HepG2 (cell line): Measurements from ENCODE around the gene RBM12. TPM values are rescaled to one million over a fixed set of nuclear protein-coding genes. Genes with fewer than 3 reads are reported as not detected.
A peak's percentile ranks its signal among the peaks of the same experiment; 100 is the strongest.

Source experiments
- ARNT ChIP-seq: fragments of 450-650 bp; IDR thresholded peaks from 2 replicates; pipeline ENCODE4 v1.6.1; 2017
- FOSL1 ChIP-seq: sonication (generic); formaldehyde crosslinking; IDR thresholded peaks from 2 replicates; pipeline ENCODE4 v1.9.0; 2021; ENCODE audit warnings: missing genetic modification reagents, borderline replicate concordance
- FOXJ3 ChIP-seq: sonication (generic); formaldehyde crosslinking; IDR thresholded peaks from 2 replicates; pipeline ENCODE4 v1.4.0; 2020; ENCODE audit warnings: missing genetic modification reagents, mild to moderate bottlenecking, borderline replicate concordance
- GPN1 ChIP-seq: sonication (generic); formaldehyde crosslinking; IDR thresholded peaks from 2 replicates; pipeline ENCODE4 v1.5.1; 2020; ENCODE audit warnings: missing genetic modification reagents, borderline replicate concordance
- HNRNPH1 ChIP-seq: fragments of 200-400 bp; formaldehyde crosslinking; optimal IDR thresholded peaks from 2 replicates; pipeline ENCODE3; 2017; ENCODE audit warnings: mild to moderate bottlenecking, low read depth, low read length
- MAF1 ChIP-seq: sonication (generic); formaldehyde crosslinking; IDR thresholded peaks from 2 replicates; pipeline ENCODE4 v1.5.0; 2020; ENCODE audit warnings: missing genetic modification reagents, borderline replicate concordance
- MAZ ChIP-seq, 2 experiments: sonication (generic) in 1 of 2; formaldehyde crosslinking in 1 of 2; IDR thresholded peaks; 2 replicates each; pipeline versions ENCODE4 v1.5.0 to v1.6.1; 2012 to 2020; ENCODE audit warnings: low read depth in 2 of 2, mild to moderate bottlenecking in 2 of 2, borderline replicate concordance in 1 of 2, improper control_type of control experiment in 1 of 2, low read length in 1 of 2, missing genetic modification reagents in 1 of 2, moderate library complexity in 1 of 2
- MIER2 ChIP-seq: IDR thresholded peaks from 2 replicates; pipeline ENCODE4 v1.6.1; 2016; ENCODE audit warnings: missing biosample characterization, missing genetic modification reagents
- NR1H2 ChIP-seq: sonication (generic); formaldehyde crosslinking; IDR thresholded peaks from 2 replicates; pipeline ENCODE4 v1.8.1; 2022; ENCODE audit warnings: low read depth, missing genetic modification reagents, borderline replicate concordance
- PLSCR1 ChIP-seq: sonication (generic); formaldehyde crosslinking; IDR thresholded peaks from 2 replicates; pipeline ENCODE4 v1.5.0; 2020; ENCODE audit warnings: missing genetic modification reagents, mild to moderate bottlenecking, borderline replicate concordance
- SETDB1 ChIP-seq: sonication (generic); formaldehyde crosslinking; IDR thresholded peaks from 2 replicates; pipeline ENCODE4 v1.5.1; 2020; ENCODE audit warnings: missing genetic modification reagents, mild to moderate bottlenecking, borderline replicate concordance
- SP4 ChIP-seq: sonication (generic); formaldehyde crosslinking; IDR thresholded peaks from 2 replicates; pipeline ENCODE4 v1.8.1; 2023; ENCODE audit warnings: mild to moderate bottlenecking, missing genetic modification reagents
- SRSF4 ChIP-seq: fragments of 200-400 bp; formaldehyde crosslinking; IDR thresholded peaks from one replicate; pipeline ENCODE4 v1.6.1; 2018; ENCODE audit warnings: mild to moderate bottlenecking, low read depth, low read length, moderate library complexity; ENCODE audit not compliant: poor library complexity, severe bottlenecking
- SRSF9 ChIP-seq: fragments of 200-400 bp; formaldehyde crosslinking; IDR thresholded peaks from 2 replicates; pipeline ENCODE4 v1.6.1; 2018; ENCODE audit warnings: borderline replicate concordance, mild to moderate bottlenecking, low read depth, low read length; ENCODE audit not compliant: insufficient read depth, poor library complexity, severe bottlenecking
- ZFX ChIP-seq: sonication (generic); formaldehyde crosslinking; IDR thresholded peaks from 2 replicates; pipeline ENCODE4 v1.4.0; 2020; ENCODE audit warnings: mild to moderate bottlenecking, low read depth, missing genetic modification reagents, moderate library complexity
- ZNF230 ChIP-seq: sonication (generic); formaldehyde crosslinking; IDR thresholded peaks from 2 replicates; pipeline ENCODE4 v1.4.0; 2020; ENCODE audit warnings: mild to moderate bottlenecking, missing genetic modification reagents
- ZNF318 ChIP-seq: sonication (generic); formaldehyde crosslinking; IDR thresholded peaks from 2 replicates; pipeline ENCODE4 v1.4.0; 2020; ENCODE audit warnings: mild to moderate bottlenecking, missing genetic modification reagents
- ZNF883 ChIP-seq: sonication (generic); formaldehyde crosslinking; IDR thresholded peaks from 2 replicates; pipeline ENCODE4 v1.5.1; 2020; ENCODE audit warnings: mild to moderate bottlenecking, missing genetic modification reagents; ENCODE audit errors: not compliant biosample characterization
- polyA plus RNA-seq, 8 experiments: library from polyadenylated mRNA; depleted of rRNA in 3 of 8; stranded (reverse) in 7 of 8; unstranded in 1 of 8; fragments of >200 nt; fragmentation: Illumina TruSeq in 4 of 8; extraction: Trizol in 4 of 8; gene quantifications; 2 replicates each; pipeline versions ENCODE4 v1.2.1 to v1.2.3, GENCODE V29; 2011 to 2016; ENCODE audit warnings: low read depth in 4 of 8, missing spikeins in 1 of 8, mixed read lengths in 1 of 8; ENCODE audit not compliant: insufficient read depth in 1 of 8
- total RNA-seq, 5 experiments: library from RNA; depleted of rRNA; stranded (reverse); fragments of >200 nt; fragmentation: Illumina TruSeq; extraction: Trizol; gene quantifications; 2 replicates each; pipeline ENCODE4 v1.2.3, GENCODE V29; 2016; ENCODE audit warnings: low read depth in 1 of 5

Gene RBM12
- total and polyA plus RNA-seq, 2 of the 13 experiments (the other 11 are each of a cell fraction or from before 2014, with no cell fraction given) = 97.9 to 104 TPM

GRCh38 chr20:35616465-35617396 is 48.0 kb downstream of the RBM12 start (continued):
- TF ChIP-seq MAZ (IDR thresholded peaks at IDR 0.05; ENCODE audit: borderline replicate concordance, low read depth, low read length) (no peak), MAZ (CRISPR knock-in tag; IDR thresholded peaks at IDR 0.05; ENCODE audit: low read depth) (no peak; the same call in 1 of the 2 replicates), SRSF4 (no peak), PLSCR1 (no peak), FOXJ3 (CRISPR knock-in tag) (0 out of 2 replicates have a peak, but pooled peaks have one; percentile 30), NR1H2 (CRISPR knock-in tag) (no peak), SETDB1 (CRISPR knock-in tag) (no peak), ZFX (peak; percentile 90), FOSL1 (no peak), MAF1 (no peak; the same call in 1 of the 2 replicates), SRSF9 (no peak), ZNF318 (CRISPR knock-in tag) (peak; percentile 23; the same call in 1 of the 2 replicates), ZNF230 (0 out of 2 replicates have a peak, but pooled peaks have one; percentile 57), SP4 (peak; percentile 91), MIER2 (CRISPR knock-in tag) (no peak; the same call in 1 of the 2 replicates), GPN1 (CRISPR knock-in tag) (peak; percentile 65; the same call in 1 of the 2 replicates), ARNT (no peak), HNRNPH1 (no peak), ZNF883 (CRISPR knock-in tag) (no peak)
